Activated CD8-positive, alpha-beta memory T cell treated with anti-CD3 and anti-CD28 coated beads, Interleukin-2, amount 50 U/mL, for 1 hour (primary cell): Measurements from ENCODE around the gene LHFPL5.

ENCODE experiments used
- DNase-seq: peaks from one replicate; pipeline ENCODE4 v3.0.0-alpha.2; 2020; ENCODE audit errors: extremely low read depth

Gene LHFPL5

GRCh38 chr6:35794536-35795452 lies 10.4 kb upstream of the LHFPL5 start:
- no peak for DNase-seq

GRCh38 chr6:35795453-35796071 lies 9.6 kb upstream of the LHFPL5 start:
- no peak for DNase-seq

GRCh38 chr6:35796236-35796635 lies 8.9 kb upstream of the LHFPL5 start:
- no peak for DNase-seq

- DNase-seq, result no peak
Observed at GRCh38 chr6:35797837-35798526, 7.2 kb upstream of the LHFPL5 start.

- DNase-seq, result no peak
Observed at GRCh38 chr6:35798706-35799105, 6.4 kb upstream of the LHFPL5 start.

GRCh38 chr6:35801148-35801547 lies 4.0 kb upstream of the LHFPL5 start:
- no peak for DNase-seq

- DNase-seq, result no peak
Observed at GRCh38 chr6:35808688-35809087, 3.5 kb downstream of the LHFPL5 start.

GRCh38 chr6:35809809-35810208 lies 4.7 kb downstream of the LHFPL5 start:
- DNase-seq, result no peak

GRCh38 chr6:35810971-35811698 lies 6.0 kb downstream of the LHFPL5 start:
- DNase-seq, result no peak

GRCh38 chr6:35811699-35811995 lies 6.5 kb downstream of the LHFPL5 start:
- DNase-seq, result no peak

- DNase-seq, result no peak
Observed at GRCh38 chr6:35817515-35817914, 12.4 kb downstream of the LHFPL5 start.

GRCh38 chr6:35823601-35824000 lies 18.4 kb downstream of the LHFPL5 start:
- DNase-seq, result no peak

GRCh38 chr6:35824552-35825192 lies 19.5 kb downstream of the LHFPL5 start:
- no peak for DNase-seq

- no peak for DNase-seq
Observed at GRCh38 chr6:35829306-35829705, 24.2 kb downstream of the LHFPL5 start.

- no peak for DNase-seq
Observed at GRCh38 chr6:35831257-35832007, 26.3 kb downstream of the LHFPL5 start.

GRCh38 chr6:35833536-35833935 lies 28.4 kb downstream of the LHFPL5 start:
- DNase-seq, result no peak

GRCh38 chr6:35839019-35839418 lies 33.9 kb downstream of the LHFPL5 start:
- DNase-seq, result no peak

- DNase-seq, result no peak
Observed at GRCh38 chr6:35842381-35842780, 37.2 kb downstream of the LHFPL5 start.

- DNase-seq, result no peak
Observed at GRCh38 chr6:35844290-35844689, 39.1 kb downstream of the LHFPL5 start.

GRCh38 chr6:35850208-35850607 lies 45.1 kb downstream of the LHFPL5 start:
- no peak for DNase-seq

GRCh38 chr6:35852994-35853393 lies 47.8 kb downstream of the LHFPL5 start:
- DNase-seq, result no peak
